Hepatocyte (in vitro differentiated cells): ENCODE results near the gene STAT1. TPM values are rescaled to one million over a fixed set of nuclear protein-coding genes. Genes with fewer than 3 reads are reported as not detected.

ENCODE experiments used
- DNase-seq: peaks from one replicate; pipeline ENCODE4 v3.0.0-alpha.2; 2016; ENCODE audit warnings: low spot score
- H2AFZ ChIP-seq: fragments of 200-600 bp; sonication (generic); 2 replicates; pipeline ENCODE4 v1.6.0; 2016; ENCODE audit warnings: antibody characterized with exemption, mild to moderate bottlenecking
- H3K27ac ChIP-seq: fragments of 200-600 bp; sonication (generic); 2 replicates; pipeline ENCODE4 v1.5.1; 2016; ENCODE audit warnings: mild to moderate bottlenecking
- H3K27me3 ChIP-seq: fragments of 200-600 bp; sonication (generic); 2 replicates; pipeline ENCODE4 v1.6.1; 2016
- H3K36me3 ChIP-seq: fragments of 200-600 bp; sonication (generic); replicated peaks from 2 replicates; pipeline ENCODE4 v1.5.1; 2016; ENCODE audit warnings: low read depth; ENCODE audit not compliant: insufficient read depth
- H3K4me1 ChIP-seq: fragments of 200-600 bp; sonication (generic); 2 replicates; pipeline ENCODE4 v1.5.1; 2016; ENCODE audit warnings: mild to moderate bottlenecking, moderate library complexity; ENCODE audit not compliant: insufficient read depth
- H3K4me2 ChIP-seq: fragments of 200-600 bp; sonication (generic); 2 replicates; pipeline ENCODE4 v1.6.0; 2016
- H3K4me3 ChIP-seq: fragments of 200-600 bp; sonication (generic); 2 replicates; pipeline ENCODE4 v1.5.1; 2016; ENCODE audit warnings: mild to moderate bottlenecking
- H3K79me2 ChIP-seq: fragments of 200-600 bp; sonication (generic); 2 replicates; pipeline ENCODE4 v1.6.0; 2017; ENCODE audit warnings: mild to moderate bottlenecking
- H3K9me2 ChIP-seq: fragments of 200-600 bp; sonication (generic); replicated peaks from 2 replicates; pipeline ENCODE4 v1.6.0; 2017; ENCODE audit warnings: mild to moderate bottlenecking; ENCODE audit not compliant: insufficient read depth
- H3K9me3 ChIP-seq: fragments of 200-600 bp; sonication (generic); 2 replicates; pipeline ENCODE4 v1.5.1; 2016; ENCODE audit warnings: low read depth, mild to moderate bottlenecking
- H4K20me1 ChIP-seq: fragments of 200-600 bp; sonication (generic); 2 replicates; pipeline ENCODE4 v1.6.0; 2016; ENCODE audit warnings: mild to moderate bottlenecking; ENCODE audit not compliant: insufficient read depth, poor library complexity, severe bottlenecking
- CTCF ChIP-seq: fragments of 200-600 bp; sonication (generic); IDR thresholded peaks from 2 replicates; pipeline ENCODE4 v1.5.1; 2016; ENCODE audit warnings: antibody characterized with exemption, mild to moderate bottlenecking; ENCODE audit not compliant: poor library complexity
- EZH2 ChIP-seq: fragments of 200-600 bp; sonication (generic); IDR thresholded peaks from 2 replicates; pipeline ENCODE4 v1.6.1; 2016; ENCODE audit warnings: antibody characterized with exemption, mild to moderate bottlenecking, borderline replicate concordance
- EZH2phosphoT487 ChIP-seq: fragments of 200-600 bp; sonication (generic); IDR thresholded peaks from one replicate; pipeline ENCODE4 v1.6.1; 2018; ENCODE audit warnings: antibody characterized with exemption, mild to moderate bottlenecking, low read depth, moderate library complexity; ENCODE audit not compliant: unreplicated experiment, severe bottlenecking
- WGBS: methylation state at CpG from one replicate; pipeline ENCODE4 v1.1.6; 2016; ENCODE audit warnings: low lambda C conversion rate; ENCODE audit errors: missing lambda C conversion rate; 5-methylcytosine and 5-hydroxymethylcytosine counted together
- polyA plus RNA-seq: library from polyadenylated mRNA; unstranded; fragments of >200 nt; fragmentation: Nextera tagmentation; extraction: Ambion mirVana; gene quantifications from 2 replicates; pipeline ENCODE4 v1.2.1, GENCODE V29; 2016
- total RNA-seq: library from RNA; depleted of rRNA; stranded (reverse); fragments of >200 nt; gene quantifications from 2 replicates; pipeline ENCODE4 v1.2.3, GENCODE V29; 2014

The STAT1 gene
- total and polyA plus RNA-seq, 2 experiments from 2014 or later, result 53.3 to 124 TPM

GRCh38 chr2:191049728-191050639 is 36.0 kb upstream of the STAT1 start:
- H3K4me3 ChIP-seq, result no peak overlapping the region
- no peaks in the 10 kb centered on the region for H3K27me3 ChIP-seq
- peaks cover 17% of the 10 kb centered on the region for H3K4me1 ChIP-seq
- no peaks in the 10 kb centered on the region for H3K36me3 ChIP-seq
- peak overlapping the region; percentile 1 for H3K27ac ChIP-seq
- no peaks in the 10 kb centered on the region for H3K9me3 ChIP-seq
- H3K79me2 ChIP-seq, result no peaks in the 10 kb centered on the region
- peak; percentile 37 for DNase-seq
- no peaks in the 10 kb centered on the region for H4K20me1 ChIP-seq
- TF ChIP-seq EZH2 (no peak), EZH2phosphoT487 (no peak), CTCF (no peak)
- H3K9me2 ChIP-seq, result no peaks in the 10 kb centered on the region
- peak overlapping the region; percentile 15 for H3K4me2 ChIP-seq
- no peak overlapping the region for H2AFZ ChIP-seq
- WGBS, result 26% methylated on average over 4 of the region's 4 CpGs

GRCh38 chr2:191048073-191048472 is 34.1 kb upstream of the STAT1 start:
- DNase-seq, result no peak
- TF ChIP-seq EZH2phosphoT487 (no peak), CTCF (no peak), EZH2 (no peak)
- no peak overlapping the region for H3K4me3 ChIP-seq
- H3K36me3 ChIP-seq, result no peaks in the 10 kb centered on the region
- no peak overlapping the region for H2AFZ ChIP-seq
- H4K20me1 ChIP-seq, result no peaks in the 10 kb centered on the region
- no peak overlapping the region for H3K4me2 ChIP-seq
- H3K79me2 ChIP-seq, result no peaks in the 10 kb centered on the region
- H3K27ac ChIP-seq, result no peak overlapping the region
- no peaks in the 10 kb centered on the region for H3K9me3 ChIP-seq
- H3K9me2 ChIP-seq, result no peaks in the 10 kb centered on the region
- WGBS, result 96% methylated on average over 3 of the region's 3 CpGs
- H3K27me3 ChIP-seq, result no peaks in the 10 kb centered on the region
- H3K4me1 ChIP-seq, result peaks cover 17% of the 10 kb centered on the region

GRCh38 chr2:191045141-191045540 is 31.2 kb upstream of the STAT1 start:
- H3K4me1 ChIP-seq, result peaks cover 14% of the 10 kb centered on the region
- no peak overlapping the region for H3K4me2 ChIP-seq
- no peaks in the 10 kb centered on the region for H3K36me3 ChIP-seq
- no peaks in the 10 kb centered on the region for H3K79me2 ChIP-seq
- no peak overlapping the region for H2AFZ ChIP-seq
- no peak overlapping the region for H3K27ac ChIP-seq
- no peaks in the 10 kb centered on the region for H3K27me3 ChIP-seq
- TF ChIP-seq EZH2phosphoT487 (no peak), EZH2 (no peak), CTCF (no peak)
- no peaks in the 10 kb centered on the region for H3K9me2 ChIP-seq
- no peaks in the 10 kb centered on the region for H3K9me3 ChIP-seq
- 85% methylated on average over 1 of the region's 1 CpG for WGBS
- DNase-seq, result no peak
- no peaks in the 10 kb centered on the region for H4K20me1 ChIP-seq
- no peak overlapping the region for H3K4me3 ChIP-seq
